ENCODE measurements around the gene RARB.

DNA sequence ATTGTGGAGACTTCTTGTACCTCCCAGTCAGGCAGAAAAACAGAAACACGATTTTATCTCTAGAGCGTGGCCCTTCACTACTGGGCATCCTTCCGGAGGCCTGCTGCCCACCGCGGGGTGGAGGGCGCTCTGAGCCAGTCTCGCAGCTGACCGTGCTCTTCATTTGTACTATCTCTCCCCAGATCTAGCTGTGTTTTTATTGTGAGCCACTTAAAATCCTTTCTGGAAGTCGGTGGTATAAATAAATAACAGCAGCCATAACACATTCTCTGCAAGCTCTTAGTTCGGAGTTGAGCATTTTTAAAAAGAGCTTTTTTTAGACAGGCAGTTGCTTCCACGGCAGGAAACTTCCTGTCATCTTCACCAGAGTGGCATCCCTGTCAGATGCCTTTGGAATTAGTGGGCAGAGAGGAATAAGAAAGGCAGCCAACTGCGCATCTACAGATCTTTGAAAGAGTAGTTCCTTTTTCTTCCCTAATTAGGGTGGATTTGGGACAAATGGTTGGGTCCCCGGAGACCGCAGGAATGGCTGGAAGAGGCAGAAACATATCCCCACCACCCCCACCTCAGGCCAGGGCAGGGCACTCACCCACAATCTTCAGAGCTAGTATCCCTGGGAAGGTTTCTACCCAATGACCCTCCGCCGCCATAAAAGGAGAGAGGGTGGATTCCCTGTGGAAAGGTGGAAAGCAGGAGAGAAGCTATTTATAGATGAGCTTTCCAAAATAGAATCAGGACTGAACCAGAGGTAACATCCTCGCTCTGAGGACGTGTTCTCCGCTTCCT, 145.5 kb downstream of the RARB start:
- TF ChIP-seq, protein P1, sequence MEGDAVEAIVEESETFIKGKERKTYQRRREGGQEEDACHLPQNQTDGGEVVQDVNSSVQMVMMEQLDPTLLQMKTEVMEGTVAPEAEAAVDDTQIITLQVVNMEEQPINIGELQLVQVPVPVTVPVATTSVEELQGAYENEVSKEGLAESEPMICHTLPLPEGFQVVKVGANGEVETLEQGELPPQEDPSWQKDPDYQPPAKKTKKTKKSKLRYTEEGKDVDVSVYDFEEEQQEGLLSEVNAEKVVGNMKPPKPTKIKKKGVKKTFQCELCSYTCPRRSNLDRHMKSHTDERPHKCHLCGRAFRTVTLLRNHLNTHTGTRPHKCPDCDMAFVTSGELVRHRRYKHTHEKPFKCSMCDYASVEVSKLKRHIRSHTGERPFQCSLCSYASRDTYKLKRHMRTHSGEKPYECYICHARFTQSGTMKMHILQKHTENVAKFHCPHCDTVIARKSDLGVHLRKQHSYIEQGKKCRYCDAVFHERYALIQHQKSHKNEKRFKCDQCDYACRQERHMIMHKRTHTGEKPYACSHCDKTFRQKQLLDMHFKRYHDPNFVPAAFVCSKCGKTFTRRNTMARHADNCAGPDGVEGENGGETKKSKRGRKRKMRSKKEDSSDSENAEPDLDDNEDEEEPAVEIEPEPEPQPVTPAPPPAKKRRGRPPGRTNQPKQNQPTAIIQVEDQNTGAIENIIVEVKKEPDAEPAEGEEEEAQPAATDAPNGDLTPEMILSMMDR (IDR thresholded peaks at IDR 0.05): no peak
- no peak for TF ChIP-seq EP300 (IDR thresholded peaks at IDR 0.05)
